HG03095 (cell line): ENCODE measurements around the gene TXNL4A.
"Not testable (repeated sequence)": the region's sequence is repeated elsewhere in the genome, so short reads cannot be mapped to it uniquely, and the experiment has no call there.

ENCODE experiments used
- ATAC-seq: cut with Tn5 transposase; IDR thresholded peaks from one replicate; pipeline ENCODE4 v1.9.1; 2021; ENCODE audit warnings: moderate library complexity; ENCODE audit not compliant: unreplicated experiment

TXNL4A gene

DNA sequence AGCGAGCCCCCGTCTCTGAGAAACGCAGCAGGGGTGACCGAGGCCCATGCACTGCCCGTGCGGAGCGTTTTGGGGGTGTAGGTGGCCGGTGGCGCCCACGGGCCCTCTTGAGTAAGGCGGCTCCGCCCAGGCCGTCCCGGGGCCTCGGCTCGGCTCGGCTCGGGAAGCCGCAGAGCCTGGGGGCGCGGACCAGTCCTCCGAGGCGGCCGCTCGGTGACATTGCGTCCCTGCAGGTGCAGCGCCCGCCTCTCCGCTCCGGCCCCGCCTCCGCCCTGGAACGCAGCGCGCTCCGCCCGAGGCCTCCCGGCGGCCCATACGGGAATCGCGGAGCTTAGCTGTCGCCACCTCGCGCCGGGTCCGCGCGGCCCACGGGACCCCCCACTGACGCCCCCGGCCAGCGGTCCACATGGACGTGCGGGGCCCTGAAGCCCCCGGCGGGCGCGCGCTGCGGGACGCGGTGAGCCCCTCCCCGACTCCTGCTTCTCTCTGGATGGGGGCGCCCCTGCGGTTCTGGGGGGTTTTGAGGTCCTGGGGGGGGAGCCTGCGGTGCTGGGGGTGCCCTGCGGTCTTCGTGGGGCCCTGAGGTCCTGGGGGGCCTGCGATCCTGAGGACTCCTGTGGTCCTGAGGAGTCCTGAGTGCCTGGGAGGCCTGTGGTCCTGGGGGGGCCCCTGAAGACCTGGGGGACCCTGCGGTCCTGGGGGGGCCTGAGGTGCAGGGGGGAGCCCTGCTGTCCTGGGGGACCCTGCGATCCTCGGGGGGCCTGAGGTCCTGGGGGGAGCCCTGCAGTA lies 23.8 kb downstream of the TXNL4A start, which contains the start of gene HSBP1L1:
HSBP1L1 (plus strand) TSS at position 314 of the 789 bp plus-strand sequence; CDS start at position 407, 93 bp downstream.
- peak; percentile 48 for ATAC-seq

DNA sequence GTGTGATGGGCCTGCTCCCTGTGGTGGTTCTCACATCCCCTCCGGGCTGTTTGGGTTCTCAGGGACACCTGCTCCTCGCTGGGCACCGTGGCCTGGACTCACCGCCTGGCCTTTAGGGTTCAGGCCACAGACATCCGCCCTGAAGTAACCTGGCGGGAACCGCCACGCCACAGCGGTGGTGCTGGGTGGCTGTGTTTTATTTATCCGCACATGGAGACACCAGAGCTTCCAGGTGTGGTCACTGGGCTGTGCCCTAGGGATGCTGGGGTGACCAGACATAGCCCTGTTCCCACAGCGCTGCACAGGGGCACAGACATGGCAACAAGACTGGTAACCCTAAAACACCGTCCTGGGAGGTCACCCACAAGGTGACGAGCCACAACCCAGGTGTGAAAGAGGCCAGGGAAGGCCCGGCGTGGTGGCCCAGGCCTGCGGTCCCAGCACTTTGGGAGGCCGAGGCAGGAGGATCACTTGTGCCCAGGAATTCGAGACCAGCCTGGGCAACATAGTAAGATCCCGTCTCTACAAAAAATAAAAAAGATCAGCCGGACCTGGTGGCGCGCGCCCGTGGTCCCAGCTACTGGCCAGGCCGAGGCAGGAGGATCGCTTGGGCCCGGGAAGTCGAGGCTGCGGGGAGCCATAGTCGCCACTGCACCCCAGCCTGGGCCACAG lies 24.6 kb downstream of the TXNL4A start:
- ATAC-seq = no peak

DNA sequence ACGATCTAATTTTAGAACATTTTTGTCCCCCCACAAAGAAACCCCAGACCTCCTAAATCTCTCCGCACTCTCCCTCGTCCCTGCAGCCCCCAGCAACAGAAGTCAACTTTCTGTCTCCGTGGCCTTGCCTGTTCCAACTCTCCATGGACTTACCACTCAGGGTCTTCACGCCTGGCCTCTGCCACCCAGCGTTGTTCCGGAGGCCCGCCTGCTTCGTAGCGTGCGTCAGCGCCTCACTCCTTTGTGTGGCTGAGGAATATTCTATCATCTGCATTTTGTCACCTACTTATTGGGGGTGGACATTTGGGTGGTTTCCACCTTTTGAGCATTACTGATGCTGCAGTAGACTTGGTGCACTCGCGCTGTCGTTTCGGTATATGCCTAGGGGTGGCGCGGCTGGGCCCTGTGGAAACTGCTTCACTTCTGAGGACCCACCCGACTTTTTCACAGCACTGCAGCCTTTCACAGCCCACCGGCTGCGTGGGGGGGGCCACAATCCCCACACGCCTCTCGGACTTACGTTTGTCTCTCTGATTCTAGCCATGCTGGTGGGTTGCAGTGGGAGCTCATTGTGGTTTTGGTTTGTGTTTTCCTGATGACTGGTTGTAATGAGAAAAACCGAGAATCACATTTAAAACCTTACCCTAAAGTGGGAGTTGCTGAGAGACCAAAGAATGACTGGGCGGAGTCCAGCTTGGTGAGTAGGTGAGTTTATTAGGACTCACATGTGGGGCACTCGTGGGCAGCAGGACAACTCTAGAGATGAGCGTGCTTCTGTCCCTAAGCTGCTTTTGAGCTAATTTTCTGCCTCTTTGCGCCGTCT lies 25.3 kb downstream of the TXNL4A start:
- peak; percentile 68 for ATAC-seq

DNA sequence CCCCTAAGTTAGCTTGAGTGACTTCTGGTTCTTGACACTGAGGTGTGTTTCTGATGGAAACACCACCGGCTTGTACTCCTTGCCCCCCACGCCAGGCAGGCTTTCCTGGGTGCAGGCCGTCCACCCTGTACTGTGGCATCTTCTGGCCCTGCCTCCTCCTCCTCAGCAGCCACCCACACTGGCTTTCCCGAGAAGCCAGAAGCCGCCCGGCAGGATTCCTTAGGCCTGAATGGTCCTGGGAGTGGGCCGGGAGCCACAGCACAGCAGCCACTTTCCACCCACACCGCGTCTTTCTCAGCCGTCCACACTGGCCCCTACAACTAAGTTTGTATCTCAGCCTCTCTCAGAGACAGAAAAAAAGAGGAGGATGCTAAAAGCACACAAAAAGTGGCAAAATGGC lies 26.1 kb downstream of the TXNL4A start:
- ATAC-seq = no peak

DNA sequence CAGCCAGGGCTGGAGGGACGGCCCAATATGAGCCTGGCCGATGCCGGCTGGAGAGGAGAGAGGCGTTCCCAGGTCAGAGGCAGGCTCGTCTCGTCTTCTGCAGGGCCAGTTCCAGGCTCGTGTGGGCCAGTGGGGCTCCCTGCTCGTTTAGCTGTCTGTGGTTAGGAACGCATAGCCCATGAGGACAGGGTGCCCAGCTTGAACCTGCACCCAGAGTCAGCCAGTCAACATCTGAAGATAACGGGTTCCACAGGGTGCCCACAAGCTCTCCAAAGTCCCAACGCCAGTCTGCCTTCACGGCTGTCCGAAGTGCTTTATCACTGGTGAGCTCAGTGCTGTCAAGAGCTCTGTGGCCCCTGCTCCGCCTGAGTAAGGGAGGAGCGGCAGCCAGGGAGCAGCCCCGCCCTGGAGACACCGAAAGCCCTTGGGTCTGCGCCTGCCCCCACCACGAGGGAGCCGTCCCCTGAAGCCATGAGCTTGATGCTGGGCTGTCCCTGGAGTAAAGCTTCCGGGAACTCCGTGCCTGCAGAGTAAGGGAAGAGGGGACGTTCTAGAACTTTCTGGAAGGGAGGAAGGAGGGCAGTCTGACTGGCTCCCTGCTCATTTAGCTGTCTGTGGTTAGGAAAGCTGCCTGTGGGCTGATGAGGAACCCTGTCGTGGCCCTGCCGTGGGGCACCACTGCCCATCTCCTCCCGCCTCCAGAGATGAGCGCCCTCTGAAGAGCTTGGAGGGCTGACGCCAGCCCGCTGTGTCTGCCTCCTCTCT lies 26.7 kb downstream of the TXNL4A start:
- ATAC-seq = no peak

DNA sequence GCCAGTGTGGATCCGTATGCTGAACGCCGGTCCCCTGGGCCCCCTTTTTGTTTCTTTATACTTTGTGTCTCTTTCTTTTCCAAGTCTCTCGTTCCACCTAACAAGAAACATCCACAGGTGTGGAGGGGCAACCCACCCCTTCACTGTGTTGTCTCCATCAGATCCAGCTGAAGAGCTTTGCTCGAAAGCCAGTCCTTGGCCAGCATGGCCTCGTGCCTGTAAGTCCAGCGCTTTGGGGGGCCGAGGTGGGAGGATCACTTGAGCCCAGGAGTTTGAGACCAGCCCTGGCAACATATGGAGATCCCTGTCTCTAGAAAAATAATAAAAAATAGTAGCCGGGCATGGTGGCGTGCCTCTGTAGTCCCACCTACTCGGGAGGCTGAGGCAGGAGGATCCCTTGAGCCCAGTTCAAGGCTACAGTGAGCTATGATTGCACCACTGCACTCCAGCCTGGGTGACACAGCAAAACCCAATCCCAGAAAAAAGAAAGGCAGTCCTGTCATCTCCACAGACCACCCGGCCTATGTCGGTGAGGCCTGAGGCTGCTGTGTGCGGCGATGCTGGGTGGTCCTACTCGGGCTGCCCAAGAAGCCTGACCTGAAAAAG lies 27.3 kb downstream of the TXNL4A start:
- ATAC-seq = no peak

DNA sequence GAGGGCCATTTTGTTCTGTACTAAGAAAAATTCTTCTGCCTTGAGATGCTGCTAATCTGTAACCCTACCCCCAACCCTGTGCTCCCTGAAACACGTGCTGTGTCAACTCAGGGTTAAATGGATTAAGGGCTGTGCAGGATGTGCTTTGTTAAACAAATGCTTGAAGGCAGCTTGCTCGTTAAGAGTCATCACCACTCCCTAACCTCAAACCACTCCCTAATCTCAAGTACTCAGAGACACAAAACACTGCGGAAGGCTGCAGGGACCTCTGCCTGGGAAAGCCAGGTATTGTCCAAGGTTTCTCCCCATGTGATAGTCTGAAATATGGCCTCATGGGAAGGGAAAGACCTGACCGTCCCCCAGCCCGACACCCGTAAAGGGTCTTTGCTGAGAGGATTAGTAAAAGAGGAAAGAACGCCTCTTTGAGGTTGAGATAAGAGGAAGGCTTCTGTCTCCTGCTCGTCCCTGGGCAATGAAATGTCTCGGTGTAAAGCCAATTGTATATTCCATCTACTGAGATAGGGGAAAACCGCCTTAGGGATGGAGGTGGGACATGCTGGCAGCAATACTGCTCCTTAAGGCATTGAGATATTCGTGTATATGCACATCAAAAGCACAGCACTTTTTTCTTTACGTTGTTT lies 28.1 kb downstream of the TXNL4A start:
- not testable (repeated sequence) for ATAC-seq

DNA sequence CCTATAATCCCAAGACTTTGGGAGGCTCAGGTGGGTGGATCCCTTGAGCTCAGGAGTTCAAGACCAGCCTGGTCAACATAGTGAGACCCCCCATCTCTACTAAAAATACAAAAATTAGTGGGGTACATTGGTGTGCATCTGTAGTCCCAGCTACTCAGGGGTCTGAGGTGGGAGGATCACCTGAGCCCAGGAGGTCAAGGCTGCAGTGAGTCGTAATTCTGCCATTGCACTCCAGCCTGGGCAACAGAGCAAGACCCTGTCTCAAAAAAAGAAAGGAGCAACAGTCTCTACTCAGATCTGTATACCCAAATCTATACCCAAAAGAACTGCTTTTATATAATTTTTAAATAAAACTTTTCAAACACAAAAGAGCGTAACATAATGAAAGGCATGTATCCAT lies 29.4 kb downstream of the TXNL4A start:
- ATAC-seq = no peak

DNA sequence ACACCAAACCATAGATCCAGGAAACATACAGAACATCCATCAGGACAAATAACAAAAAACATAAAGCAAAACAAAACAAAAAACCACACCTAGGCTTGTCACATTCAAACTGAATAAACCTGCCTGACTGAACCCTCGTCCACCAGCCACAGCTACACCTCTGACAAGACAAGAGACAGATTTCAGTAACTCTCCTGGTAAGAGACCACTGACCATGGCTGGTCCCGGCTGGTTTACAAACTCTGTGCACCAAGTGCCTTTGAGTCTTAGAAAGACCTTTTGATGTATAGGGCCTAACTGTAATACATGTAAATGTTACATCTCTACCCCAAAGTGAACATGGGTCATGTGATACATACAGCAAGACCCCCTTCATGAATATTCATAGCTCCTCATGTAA lies 32.1 kb downstream of the TXNL4A start:
- ATAC-seq = no peak

DNA sequence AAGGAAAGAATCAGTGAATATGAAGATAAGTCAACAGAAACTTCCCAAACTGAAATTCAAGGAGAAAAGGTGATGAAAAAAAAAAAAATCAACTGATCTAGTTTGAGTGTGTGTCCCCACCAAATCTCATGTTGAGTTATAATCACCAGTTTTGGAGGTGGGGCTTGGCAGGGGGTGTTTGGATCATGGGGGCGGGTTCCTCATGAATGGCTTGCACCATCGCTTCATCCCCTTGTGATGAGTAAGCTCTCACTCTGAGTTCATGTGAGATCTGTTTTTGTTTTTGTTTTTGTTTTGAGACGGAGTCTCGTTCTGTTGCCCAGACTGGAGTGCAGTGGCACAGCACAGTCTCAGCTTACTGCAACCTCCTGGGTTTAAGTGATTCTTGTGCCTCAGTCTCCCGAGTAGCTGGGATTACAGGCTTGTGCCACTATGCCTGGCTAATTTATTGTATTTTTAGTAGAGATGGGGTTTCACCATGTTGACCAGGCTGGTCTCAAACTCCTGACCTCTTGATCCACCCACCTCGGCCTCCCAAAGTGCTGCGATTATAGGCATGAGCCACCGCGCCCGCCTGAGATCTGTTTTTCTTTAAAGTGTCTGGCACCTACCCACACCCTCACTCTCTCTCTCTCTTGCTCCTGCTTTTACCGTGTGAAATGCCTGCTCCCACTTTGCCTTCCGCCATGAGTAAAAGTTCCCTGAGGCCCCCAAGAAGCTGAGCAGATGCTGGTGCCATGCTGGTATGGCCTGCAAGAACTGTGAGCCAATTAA lies 32.9 kb downstream of the TXNL4A start:
- ATAC-seq = no peak

DNA sequence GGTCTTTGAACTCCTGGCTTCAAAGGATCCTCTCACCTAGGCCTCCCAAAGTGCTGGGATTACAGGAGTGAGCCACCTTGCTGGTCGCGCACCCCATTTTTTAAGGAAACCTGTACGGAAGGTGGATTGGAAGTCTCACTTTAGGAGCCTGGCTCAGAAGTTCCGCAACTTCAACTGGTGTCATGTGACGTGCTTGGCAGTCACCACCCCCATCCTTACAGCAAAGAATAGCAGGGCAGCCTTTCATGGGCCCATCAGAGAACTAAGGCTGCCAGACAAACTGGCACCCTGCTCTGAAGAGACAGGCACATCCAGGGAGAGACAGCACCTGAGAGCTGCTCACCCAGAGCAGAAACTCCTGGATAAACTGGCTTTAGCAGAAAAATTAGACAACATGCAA lies 33.6 kb downstream of the TXNL4A start:
- no peak for ATAC-seq

DNA sequence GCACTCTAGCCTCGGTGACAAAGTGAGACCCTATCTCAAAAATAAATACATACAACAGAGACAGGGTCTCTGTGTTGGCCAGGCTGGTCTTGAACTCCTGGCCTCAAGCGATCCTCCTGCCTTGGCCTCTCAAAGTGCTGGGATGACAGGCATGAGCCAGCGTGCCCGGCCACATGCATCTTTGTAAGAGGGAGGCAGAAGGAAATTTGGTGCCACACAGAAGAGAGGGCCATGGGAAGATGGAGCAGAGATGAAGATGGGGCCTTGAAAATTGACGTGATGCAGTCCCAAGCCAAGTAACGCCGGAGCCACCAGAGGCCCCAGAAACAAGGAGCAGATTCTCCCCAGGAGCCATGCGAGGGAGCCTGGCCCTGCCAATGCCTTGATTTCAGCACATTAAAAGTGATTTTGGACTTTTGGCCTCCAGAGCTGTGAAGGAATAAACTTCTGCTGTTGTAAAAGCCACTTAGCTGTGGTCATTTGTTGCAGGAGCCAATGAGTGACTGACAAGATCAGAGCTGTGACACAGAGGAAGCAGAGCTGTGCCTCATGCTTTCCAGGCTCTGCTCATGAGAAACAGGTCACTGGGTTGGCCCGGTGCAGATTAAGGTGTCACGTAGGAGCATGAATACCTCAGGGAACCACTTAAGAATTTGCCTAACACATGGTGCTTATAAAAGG lies 34.3 kb downstream of the TXNL4A start:
- ATAC-seq = no peak

DNA sequence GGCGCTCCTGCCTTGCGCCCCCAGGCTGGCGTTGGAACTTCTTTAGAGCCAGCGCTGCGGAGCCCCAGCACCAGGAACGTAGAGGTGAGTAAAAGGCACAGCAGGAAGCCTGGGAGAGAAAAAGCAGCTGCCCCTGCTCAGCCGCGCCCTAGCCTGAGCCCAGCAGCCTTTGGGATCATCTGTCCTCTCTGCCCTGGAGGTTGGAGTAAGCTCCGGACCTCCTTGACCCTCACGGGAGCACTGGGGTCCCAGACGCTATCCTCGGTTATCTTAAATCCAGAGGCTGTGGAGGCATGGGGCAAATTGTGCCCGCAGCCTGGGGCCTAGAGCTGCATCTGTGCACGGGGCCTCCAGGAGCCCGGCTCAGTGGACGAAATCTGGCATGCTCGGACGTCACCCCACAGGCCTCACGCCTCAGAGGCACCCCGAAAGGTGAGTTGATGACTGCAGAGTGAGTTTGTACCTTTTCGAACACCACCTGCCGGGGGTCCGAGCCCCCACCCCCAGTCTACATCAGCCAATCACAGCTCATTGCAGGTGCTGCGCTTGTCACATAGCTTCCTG lies 35.3 kb downstream of the TXNL4A start:
- no peak for ATAC-seq

DNA sequence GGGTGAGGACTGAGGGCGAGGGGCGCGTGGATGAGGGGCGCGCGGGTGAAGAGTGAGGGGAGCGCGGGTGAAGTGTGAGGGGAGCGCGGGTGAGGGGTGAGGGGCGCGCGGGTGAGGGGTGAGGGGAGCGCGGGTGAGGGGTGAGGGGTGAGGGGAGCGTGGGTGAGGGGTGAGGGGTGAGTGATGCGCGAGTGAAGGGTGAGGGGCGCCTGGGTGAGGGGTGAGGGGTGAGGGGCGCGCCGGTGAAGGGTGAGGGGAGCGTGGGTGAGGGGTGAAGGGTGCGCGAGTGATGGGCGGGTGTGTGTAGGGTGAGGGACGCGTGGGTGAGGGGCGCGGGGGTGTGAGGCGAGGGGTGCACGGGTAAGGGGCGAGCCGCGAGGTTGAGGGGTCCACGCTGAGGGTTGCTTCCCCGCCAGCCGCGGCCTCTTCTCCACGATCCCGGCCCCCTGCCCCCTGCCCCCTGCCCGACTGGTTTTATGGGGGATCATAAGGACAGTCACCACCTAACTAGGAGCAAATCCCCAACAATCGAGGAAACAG lies 35.8 kb downstream of the TXNL4A start:
- no peak for ATAC-seq

DNA sequence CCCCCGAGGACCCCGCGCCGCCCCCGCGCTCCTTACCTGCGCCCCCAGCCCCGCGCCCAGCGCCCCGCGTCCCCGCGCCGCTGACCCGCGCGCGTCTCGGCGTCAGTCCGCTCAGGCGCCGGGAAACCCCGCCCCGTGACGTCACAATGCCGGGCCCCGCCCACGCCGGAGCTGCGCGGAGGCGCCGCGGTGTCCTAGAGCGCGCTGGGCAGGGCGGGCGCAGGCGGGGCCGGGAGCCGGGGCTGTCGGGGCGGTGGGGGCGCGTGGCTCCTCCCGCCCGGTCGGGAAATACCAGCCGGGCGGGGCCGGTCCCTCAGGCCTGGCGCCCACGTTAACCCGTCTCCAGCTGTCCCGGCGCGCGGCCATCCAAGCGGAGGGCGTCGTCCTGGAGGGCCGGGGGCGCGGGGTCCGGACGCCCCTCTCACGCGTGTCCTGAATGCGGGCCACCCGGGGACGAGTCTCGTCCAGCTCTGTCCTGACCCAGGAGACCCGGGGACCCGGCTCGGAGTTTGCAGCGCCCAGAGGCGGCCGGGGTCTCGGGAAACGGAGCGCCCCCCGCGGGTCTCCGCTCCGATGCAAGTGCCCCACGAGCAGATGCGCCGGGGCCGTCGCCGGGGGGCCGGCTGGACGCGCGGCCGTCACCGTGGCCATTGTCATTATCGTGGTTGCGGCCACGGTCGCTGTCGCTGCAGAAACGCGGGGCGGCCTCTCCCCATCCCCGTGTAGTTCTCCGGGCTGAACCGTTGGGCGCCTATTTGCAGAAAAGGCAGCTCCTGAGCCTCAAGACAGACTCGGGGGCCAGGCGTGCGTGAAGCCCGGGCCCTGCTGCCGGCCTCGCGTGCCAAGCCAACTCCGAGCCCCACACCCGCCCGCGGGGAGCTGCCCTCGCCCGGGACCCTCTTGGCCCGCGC lies 36.6 kb downstream of the TXNL4A start, which contains the start of gene SLC66A2:
SLC66A2 (minus strand) TSS at position 109 of the 911 bp plus-strand sequence. CDS start 727 bp downstream, outside the sequence.
- ATAC-seq = peak; percentile 78

DNA sequence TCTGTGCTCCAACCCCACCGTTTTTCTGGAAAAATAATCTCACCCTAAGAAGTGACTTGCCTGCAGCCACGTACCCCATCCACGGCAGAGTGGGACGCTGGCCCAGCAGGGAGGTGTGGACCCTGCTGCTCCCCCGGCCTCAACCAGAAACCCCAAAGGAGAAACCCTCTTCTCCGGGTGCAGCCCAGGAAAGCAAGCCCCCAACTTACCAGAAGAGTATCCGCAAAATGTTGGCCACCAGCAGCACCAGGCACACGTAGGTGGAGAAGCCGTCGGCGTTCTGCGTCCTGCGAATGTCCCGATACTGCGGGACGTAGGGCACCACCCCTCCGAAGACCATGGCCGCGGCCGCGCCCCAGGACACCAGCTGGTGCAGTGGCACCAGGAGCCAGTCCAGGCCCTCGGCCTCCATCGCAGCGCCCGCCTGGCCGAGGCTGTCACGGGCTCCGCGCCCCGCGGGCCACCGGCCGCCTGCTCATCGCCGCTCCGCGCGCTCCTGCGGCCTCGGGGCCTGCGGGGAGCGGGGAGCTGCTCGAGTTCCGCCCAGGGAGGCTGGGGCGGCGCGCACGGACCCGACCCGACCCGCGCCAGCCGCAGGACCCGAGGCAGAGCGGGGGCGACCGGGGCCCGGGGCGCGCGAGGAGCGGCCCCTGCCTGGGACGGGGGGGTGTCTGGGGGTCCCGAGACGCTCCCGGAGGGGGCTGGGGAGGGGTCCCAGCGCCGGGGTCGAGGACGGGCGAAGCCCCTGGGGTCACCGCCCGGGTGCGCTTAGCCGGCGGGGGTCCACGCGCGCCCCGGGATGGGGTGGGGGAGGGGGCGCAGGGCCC lies 37.6 kb downstream of the TXNL4A start:
- no peak for ATAC-seq
